ENCODE measurements around the gene PLIN1. TPM values are rescaled to one million over a fixed set of nuclear protein-coding genes. Genes with fewer than 3 reads are reported as not detected.

The PLIN1 gene
- total RNA-seq, 1 donor from 2014 or later = not detected

DNA sequence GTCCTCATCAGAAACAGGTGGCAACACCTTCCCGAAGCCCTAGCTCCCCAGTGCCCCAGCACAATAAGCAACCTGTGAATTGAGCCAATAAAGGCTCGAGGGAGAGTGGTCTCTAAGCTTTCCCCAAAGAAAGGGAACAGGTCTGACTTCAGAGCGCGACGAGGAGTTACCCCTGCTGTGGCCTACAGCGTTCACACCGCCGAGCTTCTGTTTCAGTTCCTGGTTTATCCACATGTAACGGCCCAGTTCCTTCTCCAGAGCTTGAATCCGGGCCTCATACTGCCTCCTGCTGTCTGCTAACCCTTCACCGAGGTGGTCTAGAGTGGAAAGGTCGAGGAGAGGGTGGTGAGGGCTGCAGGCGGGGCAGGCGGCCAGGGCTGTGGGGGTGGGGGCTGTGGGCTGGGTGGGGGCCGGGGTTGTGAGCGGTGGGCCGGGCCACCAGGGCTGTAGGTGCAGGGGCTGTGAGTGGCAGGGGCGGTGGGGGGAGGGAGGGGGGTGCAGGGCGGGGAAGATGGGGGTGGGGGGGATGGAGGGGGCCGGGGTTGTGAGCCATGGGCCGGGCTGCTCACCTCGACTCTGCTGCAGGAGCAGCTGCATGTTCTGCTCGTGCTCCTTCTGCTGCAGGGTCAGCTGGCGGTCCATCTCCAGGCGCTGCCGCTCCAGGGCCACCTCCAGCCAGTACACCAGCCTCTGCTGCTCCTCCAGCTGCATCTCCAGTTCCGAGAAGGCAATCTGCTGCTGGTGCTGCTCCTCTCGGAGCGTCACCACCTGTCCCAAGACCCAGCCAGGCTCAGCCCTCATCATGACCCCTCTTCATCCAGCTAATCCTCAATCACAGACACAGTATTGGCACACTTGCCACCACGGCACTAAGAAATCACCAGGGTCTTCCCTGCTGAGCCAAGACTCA is 50.1 kb downstream of the PLIN1 start:
- DNase-seq = no peak

DNA sequence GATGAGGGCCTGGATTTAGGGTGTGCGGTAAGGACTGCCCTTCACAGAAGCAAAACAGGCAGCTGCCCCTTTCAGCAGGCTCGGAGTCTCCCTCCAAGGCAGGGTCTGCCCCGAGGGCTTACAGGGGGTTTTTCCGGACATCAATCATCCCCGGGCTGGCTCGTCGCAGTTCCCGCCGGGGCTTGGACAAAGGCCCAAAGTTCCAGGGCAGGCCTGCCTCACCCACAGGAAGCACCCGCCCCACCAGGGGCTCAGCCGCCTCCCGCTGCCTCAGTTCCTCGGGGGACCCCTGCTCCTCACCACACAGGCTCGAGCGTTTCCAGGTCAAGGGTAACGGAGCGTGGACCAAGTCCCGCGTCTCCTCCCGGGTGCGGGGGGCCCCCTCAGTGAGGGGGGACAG is 50.9 kb downstream of the PLIN1 start:
- DNase-seq = no peak

- DNase-seq = no peak
Measured at GRCh38 chr15:89627256-89627970, 51.8 kb downstream of the PLIN1 start.

DNA sequence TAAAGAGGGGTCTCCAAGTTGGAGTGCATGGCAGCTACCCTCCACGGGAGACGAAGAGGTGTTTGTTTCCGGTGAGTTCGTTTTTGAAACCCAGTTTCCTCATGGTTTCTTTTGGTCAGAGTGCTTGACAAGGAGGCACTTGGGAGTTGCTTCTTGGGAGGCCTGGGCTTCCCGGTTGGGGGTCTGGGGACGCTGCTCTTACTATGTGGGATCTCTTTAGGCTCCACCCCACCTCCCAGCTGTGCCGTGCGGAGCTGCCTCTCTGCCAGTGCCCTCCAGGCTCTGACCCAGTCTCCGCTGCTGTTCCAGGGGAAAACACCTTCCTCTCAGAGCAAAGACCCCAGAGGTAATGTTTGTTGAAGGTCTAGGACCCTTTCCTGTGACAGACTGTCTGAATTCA is 53.5 kb downstream of the PLIN1 start:
- DNase-seq = no peak

DNA sequence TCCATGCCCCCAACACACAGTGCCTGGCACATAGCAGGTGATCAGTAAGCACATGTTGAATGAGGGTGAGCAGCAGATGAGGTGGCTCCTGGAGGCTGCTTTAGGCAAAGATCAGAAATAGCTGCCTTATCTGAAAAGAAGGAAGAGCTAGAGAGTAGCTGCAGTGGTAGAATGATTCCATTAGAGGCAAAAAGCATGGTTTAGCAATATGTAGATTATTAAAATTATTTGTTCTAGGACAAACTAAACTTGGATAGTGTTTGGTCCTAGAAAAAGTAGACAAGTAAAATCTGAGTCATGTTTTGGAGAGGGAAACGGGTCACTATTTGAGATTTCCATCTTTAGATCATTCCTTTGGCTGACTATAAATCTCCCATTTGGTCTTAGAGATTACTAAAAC is 56.0 kb downstream of the PLIN1 start:
- DNase-seq = no peak

DNA sequence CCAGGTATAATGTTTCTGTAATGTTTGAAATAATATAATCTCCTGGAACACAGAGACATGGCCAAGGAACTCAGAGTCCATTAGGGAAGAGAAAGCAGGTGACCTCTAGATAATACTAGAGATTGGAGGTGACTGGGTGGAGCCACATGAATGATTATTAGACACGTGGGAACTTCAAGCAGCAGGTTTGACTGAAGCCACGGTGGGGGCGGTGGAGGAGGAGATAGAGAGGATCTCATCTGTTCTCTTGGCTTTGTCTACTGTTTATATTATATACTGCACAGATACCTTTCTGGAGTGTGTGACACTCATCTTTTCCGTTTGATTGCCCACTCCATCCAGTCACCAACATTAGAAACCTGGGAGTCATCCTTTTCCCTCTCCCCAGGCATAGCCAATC is 57.6 kb downstream of the PLIN1 start:
- no peak for DNase-seq

DNA sequence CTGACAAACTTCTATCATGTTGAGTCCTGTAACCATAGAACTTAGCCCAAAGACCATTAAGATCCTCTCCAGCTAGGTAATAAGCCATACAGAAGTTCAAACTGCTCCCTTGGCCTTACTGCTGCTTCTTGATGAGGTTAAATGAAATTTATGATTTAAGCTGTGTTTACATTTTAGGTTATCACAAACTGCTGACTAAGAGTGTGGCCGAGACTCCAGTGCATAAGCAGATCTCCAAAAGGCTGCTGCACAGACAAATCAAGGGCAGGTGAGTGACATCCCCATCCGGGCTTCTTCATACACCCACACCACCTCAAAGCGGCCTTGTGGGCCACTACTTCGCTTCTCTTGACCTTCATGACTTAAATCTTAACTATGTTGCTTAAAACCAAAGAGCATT is 62.9 kb downstream of the PLIN1 start:
- DNase-seq = no peak

GRCh38 chr15:89615135-89615534 is 64.0 kb downstream of the PLIN1 start:
- no peak for DNase-seq

Small RNA genes lying within 50 kb of the gene (small RNA-seq; reads per million reads assigned to genes)
- gene RNU6-132P (ENCODE audit: low replicate concordance) = not detected

Other genes with a start within 250 kb of the PLIN1 start
- 70.4 TPM for gene RHCG, start 182.8 kb downstream of the PLIN1 start, total RNA-seq
- 3.2 TPM for gene TICRR, start 103.9 kb downstream of the PLIN1 start, total RNA-seq
- gene KIF7, start 23.9 kb downstream of the PLIN1 start, total RNA-seq = 8.2 TPM
- gene PEX11A, start 11.4 kb upstream of the PLIN1 start, total RNA-seq = 9.3 TPM
- gene WDR93, start 11.4 kb upstream of the PLIN1 start, total RNA-seq = not detected
- 0.31 TPM for gene MESP1, start 71.9 kb upstream of the PLIN1 start, total RNA-seq
- gene MESP2, start 97.0 kb upstream of the PLIN1 start, total RNA-seq = not detected
- 6.2 TPM for gene ANPEP, start 135.5 kb upstream of the PLIN1 start, total RNA-seq
- gene AP3S2, start 214.6 kb upstream of the PLIN1 start, total RNA-seq = 58.5 TPM
- gene ARPIN, start 233.6 kb upstream of the PLIN1 start, total RNA-seq = 23.2 TPM

Measured in tongue (tissue), 3 donors.